ENCODE data around the gene SEMA4G. TPM values are rescaled to one million over a fixed set of nuclear protein-coding genes. Genes with fewer than 3 reads are reported as not detected.
A peak's percentile ranks its signal among the peaks of the same experiment; 100 is the strongest.

The SEMA4G gene
- total and polyA plus RNA-seq, 2 experiments from 2014 or later = 5.3 to 8.5 TPM

DNA sequence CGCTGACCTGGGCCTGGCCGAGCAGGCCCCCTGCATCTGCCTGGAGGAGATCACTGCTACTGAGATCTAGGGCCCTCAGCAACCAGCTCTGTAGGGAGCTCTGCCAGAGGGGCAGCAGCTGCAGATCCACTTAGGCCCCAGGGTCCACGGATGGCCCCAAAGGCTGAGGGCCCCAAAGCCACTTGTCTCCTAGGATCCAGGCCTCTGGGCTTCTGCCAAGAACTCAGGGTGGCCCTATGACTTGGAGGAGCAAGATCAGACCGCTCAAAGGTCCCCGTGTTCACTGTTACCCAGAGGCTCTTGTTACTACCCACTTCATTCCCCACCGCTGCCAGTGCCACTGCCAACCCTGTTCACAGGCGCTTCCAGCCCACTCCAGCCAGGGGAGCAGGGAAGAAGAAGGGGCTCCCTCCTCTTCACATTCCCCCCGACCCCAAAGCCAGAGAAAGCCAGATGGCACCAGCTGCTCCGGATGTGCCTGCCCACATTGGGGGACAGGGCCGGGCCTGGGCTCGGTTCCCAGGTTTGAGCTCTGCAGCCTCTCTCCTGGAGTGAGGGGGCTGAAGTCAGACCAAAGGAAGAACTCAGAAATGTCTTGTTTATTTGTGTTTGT lies 37.9 kb downstream of the SEMA4G start:
- Histone ChIP-seq H3K4me3 (no peak overlapping the region), H3F3A (replicated peaks; ENCODE audit: low read depth) (0 out of 2 replicates have a peak, but pooled peaks cover 4% of the 10 kb centered on the region), H3K36me3 (ENCODE audit: insufficient read depth) (no peaks in the 10 kb centered on the region; the same call in 1 of the 2 replicates), H3K27ac (ENCODE audit: low read depth) (no peak overlapping the region), H3K4me2 (no peak overlapping the region), H3K27me3 (ENCODE audit: insufficient read depth) (no peaks in the 10 kb centered on the region), H4K20me1 (replicated peaks; ENCODE audit: insufficient read depth) (0 out of 2 replicates have a peak, but pooled peaks cover 7% of the 10 kb centered on the region), H3K79me2 (replicated peaks; ENCODE audit: insufficient read depth) (no peaks in the 10 kb centered on the region), H3K9me2 (ENCODE audit: insufficient read depth) (no peaks in the 10 kb centered on the region), H2AFZ (no peak overlapping the region), H3K4me1 (ENCODE audit: insufficient read depth) (peaks cover 6% of the 10 kb centered on the region; the same call in 1 of the 2 replicates)
- Mint-ChIP-seq H3K4me1 (peaks cover 13% of the 10 kb centered on the region; the same call in 2 of the 3 replicates), H3K27ac (no peak overlapping the region), H3K36me3 (ENCODE audit: low read depth) (peaks cover 34% of the 10 kb centered on the region), H3K9me3 (no peaks in the 10 kb centered on the region), H3K4me3 (no peak overlapping the region), H3K27me3 (ENCODE audit: insufficient read depth, low read depth, poor library complexity) (peaks cover 8% of the 10 kb centered on the region)
- ATAC-seq (no peak), DNase-seq (ENCODE audit: low spot score) (no peak)
- TF ChIP-seq JUNB (IDR thresholded peaks at IDR 0.05; ENCODE audit: unreplicated experiment) (no peak), ZNF462 (CRISPR knock-in tag; IDR thresholded peaks at IDR 0.05) (no peak)

GRCh38 chr10:101007915-101008822 lies 38.9 kb downstream of the SEMA4G start:
- 0 out of 2 replicates have a peak, but pooled peaks cover 4% of the 10 kb centered on the region for H3F3A ChIP-seq (replicated peaks; ENCODE audit: low read depth)
- H3K79me2 ChIP-seq (replicated peaks; ENCODE audit: insufficient read depth) = no peaks in the 10 kb centered on the region
- peaks cover 14% of the 10 kb centered on the region for H3K27me3 Mint-ChIP-seq (ENCODE audit: insufficient read depth, low read depth, poor library complexity)
- H3K9me3 Mint-ChIP-seq = no peaks in the 10 kb centered on the region
- H3K4me1 Mint-ChIP-seq = peaks cover 20% of the 10 kb centered on the region
- H3K27ac Mint-ChIP-seq = no peak overlapping the region
- H3K36me3 Mint-ChIP-seq (ENCODE audit: low read depth) = peaks cover 29% of the 10 kb centered on the region
- 0 out of 3 replicates have a peak overlapping the region, but pooled peaks have one; percentile 12 for H3K4me3 Mint-ChIP-seq
- DNase-seq (ENCODE audit: low spot score) (no peak), ATAC-seq (no peak)
- H3K27me3 ChIP-seq (ENCODE audit: insufficient read depth) = no peaks in the 10 kb centered on the region
- no peak overlapping the region for H3K4me2 ChIP-seq
- H3K9me2 ChIP-seq (ENCODE audit: insufficient read depth) = no peaks in the 10 kb centered on the region
- peak; percentile 23; the same call in 1 of the 2 replicates for TF ChIP-seq POLR2AphosphoS5 (IDR thresholded peaks at IDR 0.05; ENCODE audit: low read depth)
- no peak for TF ChIP-seq ETS1 (IDR thresholded peaks at IDR 0.05)
- H4K20me1 ChIP-seq (replicated peaks; ENCODE audit: insufficient read depth) = 0 out of 2 replicates have a peak, but pooled peaks cover 7% of the 10 kb centered on the region
- no peak overlapping the region for H3K27ac ChIP-seq (ENCODE audit: low read depth)
- no peak overlapping the region for H3K4me3 ChIP-seq
- H3K4me1 ChIP-seq (ENCODE audit: insufficient read depth) = peaks cover 10% of the 10 kb centered on the region; the same call in 1 of the 2 replicates
- H3K36me3 ChIP-seq (ENCODE audit: insufficient read depth) = no peaks in the 10 kb centered on the region; the same call in 1 of the 2 replicates
- no peak overlapping the region for H2AFZ ChIP-seq
